Astrocyte of the spinal cord (primary cell): Measurements from ENCODE around the gene PRIM2.
"Not testable (repeated sequence)": the region's sequence is repeated elsewhere in the genome, so short reads cannot be mapped to it uniquely, and the experiment has no call there.

Experiments
- DNase-seq: peaks from one replicate; pipeline ENCODE4 v3.0.0; 2011; ENCODE audit warnings: low read depth, low spot score
- H3K4me3 ChIP-seq: 2 replicates; pipeline ENCODE4 v1.5.1; 2011; ENCODE audit warnings: low read depth, mild to moderate bottlenecking, low read length, moderate library complexity
- in situ Hi-C: cut with HindIII; loops from 2 replicates; pipeline ENCODE4 v1.10.0; 2017; ENCODE audit warnings: low sequenced_read_pairs
- TF ChIP-seq, protein P1 (sequence below): IDR thresholded peaks from 2 replicates; pipeline ENCODE4 v1.5.1; 2012; ENCODE audit warnings: low read depth, mild to moderate bottlenecking, low read length, inconsistent platforms

The PRIM2 gene

DNA sequence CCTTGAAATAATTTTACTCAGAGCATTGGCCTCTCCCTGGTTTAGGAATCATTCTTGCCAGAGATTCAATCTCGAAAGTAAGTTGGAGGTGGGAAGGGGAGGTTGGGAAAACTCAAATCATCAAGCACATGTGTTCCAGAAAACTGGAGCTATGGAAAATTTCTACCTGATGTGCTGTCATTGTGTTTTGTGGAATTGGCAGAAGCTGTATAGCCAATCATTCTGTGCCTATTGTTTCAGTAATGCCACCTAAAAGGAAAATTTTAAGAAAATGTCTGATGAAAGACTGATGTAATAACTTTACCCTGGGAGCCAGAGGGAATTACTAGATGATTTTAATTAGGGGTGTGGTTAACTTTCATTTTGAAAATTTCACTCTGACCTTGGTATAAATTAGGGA, 187.8 kb downstream of the PRIM2 start:
- DNase-seq, in situ Hi-C loops, H3K4me3 ChIP-seq: not testable (repeated sequence)

DNA sequence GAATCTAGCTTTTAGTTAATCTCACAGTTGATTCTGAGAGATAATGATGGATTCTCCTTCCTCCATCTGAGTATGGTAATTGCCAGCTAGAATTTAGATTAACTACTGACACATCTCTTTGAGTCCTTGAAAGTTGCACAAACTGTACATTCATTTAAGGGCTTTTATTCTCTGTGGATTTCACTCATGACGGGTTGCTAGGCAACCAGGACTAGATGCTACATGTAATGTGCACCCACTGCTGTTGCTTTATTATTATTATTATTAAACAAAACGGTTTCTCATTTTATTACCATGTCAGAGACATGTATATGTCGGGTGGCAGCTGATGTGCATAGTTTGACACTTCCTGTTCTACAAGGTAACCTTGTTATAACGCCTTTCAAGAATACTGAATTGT, 193.0 kb downstream of the PRIM2 start:
- H3K4me3 ChIP-seq, DNase-seq, in situ Hi-C loops: not testable (repeated sequence)

DNA sequence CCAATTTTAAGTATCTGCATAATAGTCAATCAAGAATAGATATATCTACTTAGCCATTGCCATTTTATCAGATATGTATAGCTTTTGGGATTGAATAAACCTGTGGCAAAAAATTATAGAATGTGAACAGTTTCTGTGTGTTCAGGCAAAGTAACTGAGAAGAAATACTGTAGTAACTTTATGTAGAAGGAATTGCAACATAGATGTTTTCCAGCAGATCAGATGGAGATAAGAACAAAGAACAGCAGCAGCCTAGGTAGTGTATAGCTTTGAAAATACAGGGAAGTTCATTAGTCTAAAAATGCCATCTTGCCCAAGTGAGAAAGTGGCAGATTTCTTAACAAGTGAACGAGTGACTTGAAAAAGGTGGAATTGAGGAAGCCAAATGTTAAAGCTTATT, 197.7 kb downstream of the PRIM2 start:
- DNase-seq, in situ Hi-C loops, H3K4me3 ChIP-seq: not testable (repeated sequence)

DNA sequence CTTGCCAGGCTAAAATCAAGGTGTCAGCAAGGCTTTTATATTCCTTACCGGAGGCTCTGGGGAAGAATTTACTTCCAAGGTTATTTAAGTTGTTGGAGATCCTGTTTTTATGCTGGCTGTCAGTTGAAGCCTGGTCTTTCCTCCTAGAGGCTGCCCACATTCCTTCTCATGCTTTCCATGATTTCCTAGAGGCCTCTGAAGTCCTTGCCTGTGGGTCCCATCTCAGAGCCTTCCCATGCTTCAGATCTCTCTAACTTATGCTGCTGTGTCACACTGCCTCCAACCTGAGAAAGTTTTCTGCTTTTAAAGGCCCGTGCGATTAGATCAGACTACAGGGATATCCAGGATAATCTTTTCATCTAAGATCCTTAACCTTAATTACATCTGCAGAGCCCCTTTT, 198.4 kb downstream of the PRIM2 start:
- DNase-seq, in situ Hi-C loops, H3K4me3 ChIP-seq: not testable (repeated sequence)

DNA sequence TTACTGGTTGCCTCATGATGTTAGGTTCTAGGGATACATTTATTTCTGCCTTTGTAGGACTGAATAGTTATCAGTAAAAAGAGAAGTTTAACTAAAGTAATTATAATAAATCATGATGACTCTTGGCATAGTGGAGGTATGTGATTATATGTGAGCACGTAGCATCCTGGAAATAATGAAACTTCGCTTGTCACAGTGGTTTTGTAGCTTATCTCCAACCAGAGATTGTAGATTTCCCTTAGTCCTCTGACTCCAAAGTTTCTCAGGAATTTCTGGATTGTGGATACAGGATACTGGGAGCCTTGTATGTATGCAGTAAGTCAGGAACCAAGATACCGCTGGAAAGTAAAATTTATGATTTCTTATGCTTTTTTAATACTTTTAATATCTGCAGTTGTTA, 199.3 kb downstream of the PRIM2 start:
- in situ Hi-C loops, DNase-seq: not testable (repeated sequence)

DNA sequence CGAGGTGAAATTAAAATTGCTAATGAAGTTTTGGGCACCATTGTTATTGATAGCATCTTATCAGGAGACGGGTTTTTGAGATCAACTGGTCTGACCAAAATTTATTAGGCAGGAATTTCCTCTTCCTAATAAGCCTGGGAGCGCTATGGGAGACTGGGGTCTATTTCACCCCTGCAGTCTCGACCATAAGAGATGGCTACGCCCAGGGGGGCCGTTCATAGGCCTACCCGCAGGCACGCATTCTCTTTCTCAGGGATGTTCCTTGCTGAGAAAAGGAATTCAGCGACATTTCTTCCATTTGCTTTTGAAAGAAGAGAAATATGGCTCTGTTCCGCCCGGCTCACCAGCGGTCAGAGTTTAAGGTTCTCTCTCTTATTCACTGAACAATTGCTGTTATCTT, 201.8 kb downstream of the PRIM2 start:
- in situ Hi-C loops, DNase-seq, H3K4me3 ChIP-seq: not testable (repeated sequence)

More for the DNA sequence above, 199.3 kb downstream of the PRIM2 start:
- not testable (repeated sequence) for H3K4me3 ChIP-seq

DNA sequence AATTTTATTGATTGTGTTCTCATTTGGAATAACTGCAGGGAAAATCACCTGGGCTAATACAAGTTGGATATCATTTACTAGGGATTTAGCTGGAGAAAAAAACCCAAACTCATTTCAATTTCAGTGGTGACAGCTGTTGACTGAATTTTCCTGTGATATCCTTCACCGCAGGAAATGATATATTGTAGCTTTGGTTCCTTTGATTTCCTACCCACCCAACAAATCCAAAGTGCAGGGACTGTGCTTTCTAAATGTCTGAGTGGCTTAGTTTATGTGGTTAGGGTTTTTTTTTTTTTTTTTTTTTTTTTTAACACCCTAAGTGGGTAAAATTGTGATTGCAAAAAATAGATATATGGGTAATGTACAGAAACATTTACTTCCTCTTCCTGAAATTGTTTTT, 203.7 kb downstream of the PRIM2 start:
- H3K4me3 ChIP-seq, in situ Hi-C loops, DNase-seq: not testable (repeated sequence)

DNA sequence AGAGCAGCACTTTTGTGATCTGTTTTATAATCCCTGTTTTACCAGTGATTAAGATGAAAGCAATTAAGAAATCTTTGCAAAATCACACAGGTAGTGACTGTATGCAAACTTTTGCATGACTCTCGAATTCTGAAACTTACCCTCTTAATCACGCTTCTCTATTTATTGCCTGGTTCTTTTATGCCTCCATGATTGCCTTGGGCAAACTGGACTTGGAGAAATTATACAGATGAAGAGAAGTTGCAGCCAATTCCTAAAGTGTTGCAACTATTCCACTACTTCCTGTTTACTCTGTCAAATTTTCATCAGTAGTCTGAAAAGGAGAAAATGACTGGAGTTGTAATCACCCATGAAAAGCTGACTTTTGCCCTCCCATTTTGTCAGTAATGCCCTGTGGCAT, 205.8 kb downstream of the PRIM2 start:
- DNase-seq, H3K4me3 ChIP-seq, in situ Hi-C loops: not testable (repeated sequence)

DNA sequence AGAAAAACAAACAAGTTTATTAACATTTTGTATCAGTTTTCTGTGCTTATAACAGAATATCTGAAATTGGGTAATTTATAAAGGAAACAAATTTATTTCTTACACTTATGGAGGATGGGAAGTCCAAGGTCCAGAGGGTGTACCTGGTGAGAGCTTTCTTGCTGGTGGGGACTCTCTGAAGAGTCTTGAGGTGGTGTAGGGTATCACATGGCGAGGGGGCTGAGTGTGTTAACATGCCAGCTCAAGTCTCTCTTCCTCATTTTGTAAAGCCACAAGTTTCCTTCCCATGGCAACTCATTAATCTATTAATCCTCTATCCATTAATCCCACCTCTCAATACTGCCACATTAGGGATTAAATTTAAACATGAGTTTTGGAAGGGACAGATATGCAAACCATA, 212.3 kb downstream of the PRIM2 start:
- DNase-seq, H3K4me3 ChIP-seq, in situ Hi-C loops: not testable (repeated sequence)

DNA sequence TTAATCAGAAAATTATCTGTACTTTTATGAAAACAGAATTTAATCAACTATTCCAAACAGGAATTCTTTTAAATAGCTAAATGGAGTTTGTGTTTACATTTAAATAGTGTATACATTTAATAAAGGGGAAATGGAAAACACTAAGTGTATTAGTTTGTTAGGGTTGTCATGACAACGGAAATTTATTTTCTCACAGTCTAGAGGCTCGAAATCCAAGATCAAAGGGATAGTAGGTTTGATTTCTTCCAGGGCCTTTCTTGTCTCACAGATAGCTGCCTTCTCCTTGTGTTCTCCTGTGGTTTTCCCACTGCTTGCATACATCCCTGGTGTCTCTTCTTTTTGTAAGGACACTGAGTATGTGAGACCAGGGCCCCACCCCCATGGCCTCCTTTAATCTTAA, 215.2 kb downstream of the PRIM2 start:
- H3K4me3 ChIP-seq, in situ Hi-C loops, DNase-seq: not testable (repeated sequence)

DNA sequence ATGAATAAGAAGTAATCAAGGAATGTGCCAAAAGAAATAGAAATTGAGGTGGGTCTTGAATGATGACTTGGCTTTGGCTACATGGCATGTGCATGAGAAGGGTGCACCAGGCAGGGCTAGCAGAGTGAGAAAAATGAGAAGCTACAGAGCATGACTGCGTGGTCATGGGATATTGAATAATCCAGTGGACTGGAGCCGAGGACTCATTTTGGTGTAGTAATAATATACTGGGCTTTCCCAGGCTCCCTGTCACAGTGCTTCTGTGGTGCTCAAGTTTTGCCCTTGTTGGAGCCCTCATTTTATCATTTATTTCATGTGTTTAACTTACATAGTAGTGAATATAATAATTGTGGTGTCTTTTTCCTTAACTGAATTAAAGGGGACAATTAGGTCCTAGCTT, 217.7 kb downstream of the PRIM2 start:
- DNase-seq, in situ Hi-C loops, H3K4me3 ChIP-seq: not testable (repeated sequence)

DNA sequence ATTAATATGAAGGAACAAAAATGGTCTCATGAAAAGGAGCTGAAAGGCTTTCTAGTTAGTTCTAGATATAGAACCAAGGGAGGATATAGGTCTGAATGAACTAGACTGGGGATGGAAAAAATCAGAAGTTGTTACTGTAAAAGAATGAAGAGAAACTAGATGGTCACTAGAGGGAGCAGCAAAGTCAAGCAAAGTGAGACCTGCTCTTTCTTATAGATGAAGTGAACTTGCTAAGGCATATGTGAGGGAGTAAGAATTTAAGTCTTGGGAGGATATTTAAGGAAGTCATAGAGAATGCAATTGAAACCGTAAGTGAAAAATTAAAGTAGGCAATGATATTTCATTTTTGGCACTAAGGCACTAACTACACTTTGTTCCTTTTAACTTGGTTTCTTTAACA, 218.6 kb downstream of the PRIM2 start:
- TF ChIP-seq, protein P1, sequence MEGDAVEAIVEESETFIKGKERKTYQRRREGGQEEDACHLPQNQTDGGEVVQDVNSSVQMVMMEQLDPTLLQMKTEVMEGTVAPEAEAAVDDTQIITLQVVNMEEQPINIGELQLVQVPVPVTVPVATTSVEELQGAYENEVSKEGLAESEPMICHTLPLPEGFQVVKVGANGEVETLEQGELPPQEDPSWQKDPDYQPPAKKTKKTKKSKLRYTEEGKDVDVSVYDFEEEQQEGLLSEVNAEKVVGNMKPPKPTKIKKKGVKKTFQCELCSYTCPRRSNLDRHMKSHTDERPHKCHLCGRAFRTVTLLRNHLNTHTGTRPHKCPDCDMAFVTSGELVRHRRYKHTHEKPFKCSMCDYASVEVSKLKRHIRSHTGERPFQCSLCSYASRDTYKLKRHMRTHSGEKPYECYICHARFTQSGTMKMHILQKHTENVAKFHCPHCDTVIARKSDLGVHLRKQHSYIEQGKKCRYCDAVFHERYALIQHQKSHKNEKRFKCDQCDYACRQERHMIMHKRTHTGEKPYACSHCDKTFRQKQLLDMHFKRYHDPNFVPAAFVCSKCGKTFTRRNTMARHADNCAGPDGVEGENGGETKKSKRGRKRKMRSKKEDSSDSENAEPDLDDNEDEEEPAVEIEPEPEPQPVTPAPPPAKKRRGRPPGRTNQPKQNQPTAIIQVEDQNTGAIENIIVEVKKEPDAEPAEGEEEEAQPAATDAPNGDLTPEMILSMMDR = peak; percentile 45
- in situ Hi-C loops, H3K4me3 ChIP-seq: not testable (repeated sequence)
- DNase-seq = peak; percentile 43

DNA sequence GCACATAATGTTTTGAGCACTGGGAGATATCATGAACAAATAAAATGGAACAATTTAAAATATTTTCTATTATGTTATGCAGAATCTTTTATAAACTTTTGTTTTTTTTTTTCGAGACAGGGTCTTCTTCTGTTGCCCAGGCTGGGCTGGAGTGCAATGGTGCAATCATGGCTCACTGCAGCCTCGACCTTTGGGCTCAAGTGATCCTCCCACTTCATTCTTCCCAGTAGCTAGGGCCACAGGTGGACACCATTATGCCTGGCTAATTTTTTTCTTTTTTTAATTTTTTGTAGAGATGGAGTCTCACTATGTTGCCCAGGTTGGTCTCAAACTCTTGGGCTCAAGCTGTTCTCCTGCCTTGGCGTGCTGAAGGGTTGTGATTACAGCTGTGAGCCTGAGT, 220.5 kb downstream of the PRIM2 start:
- in situ Hi-C loops, DNase-seq, H3K4me3 ChIP-seq: not testable (repeated sequence)

DNA sequence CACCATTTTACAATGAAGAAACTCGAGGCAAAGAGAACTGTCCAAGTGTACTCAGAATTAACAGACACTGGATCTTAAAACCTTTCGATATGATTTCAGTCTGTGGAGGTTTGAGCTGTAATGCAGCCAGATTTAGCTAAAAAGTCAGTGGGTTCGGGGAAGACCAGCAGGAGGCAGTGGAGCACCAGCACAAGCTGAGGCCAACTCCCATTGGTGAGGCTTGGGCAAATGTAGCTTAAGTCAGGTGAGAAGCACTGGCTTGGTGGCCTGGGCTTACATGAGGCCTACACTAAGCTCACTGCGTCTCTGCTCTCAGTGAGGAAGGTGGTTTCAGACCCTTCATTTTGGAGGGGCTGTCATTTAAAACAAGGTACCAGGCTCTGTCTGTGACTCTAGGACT, 234.5 kb downstream of the PRIM2 start:
- H3K4me3 ChIP-seq, DNase-seq, in situ Hi-C loops: not testable (repeated sequence)

DNA sequence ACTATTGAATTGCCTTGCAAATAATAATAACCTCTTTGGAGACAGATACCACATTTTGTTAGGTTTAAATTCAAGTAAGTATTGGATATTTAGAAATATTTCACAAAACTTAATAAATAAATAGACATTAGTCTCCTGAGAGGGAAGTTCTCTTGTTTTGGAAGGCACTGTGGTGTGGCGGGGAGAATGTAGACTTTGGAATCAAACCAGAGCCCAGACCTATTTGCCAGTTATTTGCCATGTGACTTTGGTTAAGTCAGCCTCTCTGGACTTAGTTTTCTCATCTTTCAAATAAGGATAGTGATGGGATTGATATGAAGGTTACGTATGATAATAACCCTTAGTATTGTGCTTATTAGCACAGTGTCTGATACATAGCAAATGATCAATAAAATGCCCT, 240.4 kb downstream of the PRIM2 start:
- H3K4me3 ChIP-seq, DNase-seq, in situ Hi-C loops: not testable (repeated sequence)

DNA sequence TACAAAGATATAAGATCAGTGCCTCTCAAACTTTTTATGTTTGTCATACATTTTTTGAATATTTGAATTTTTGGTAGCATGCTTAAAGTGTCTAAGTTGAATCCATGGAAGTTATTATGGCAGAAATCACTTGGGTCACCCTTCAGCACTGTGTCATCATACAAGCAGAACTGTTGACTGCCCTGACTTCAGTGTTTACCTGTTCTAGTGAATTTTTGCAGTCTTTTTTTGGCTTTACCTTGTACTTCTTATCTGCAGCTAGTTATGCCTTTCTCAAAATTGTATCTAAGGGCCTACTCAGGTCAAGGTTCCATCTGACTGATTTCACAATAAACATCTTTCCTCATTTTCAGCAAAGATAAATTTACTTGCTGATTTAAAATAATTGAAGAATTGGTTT, 241.7 kb downstream of the PRIM2 start:
- DNase-seq, H3K4me3 ChIP-seq, in situ Hi-C loops: not testable (repeated sequence)

DNA sequence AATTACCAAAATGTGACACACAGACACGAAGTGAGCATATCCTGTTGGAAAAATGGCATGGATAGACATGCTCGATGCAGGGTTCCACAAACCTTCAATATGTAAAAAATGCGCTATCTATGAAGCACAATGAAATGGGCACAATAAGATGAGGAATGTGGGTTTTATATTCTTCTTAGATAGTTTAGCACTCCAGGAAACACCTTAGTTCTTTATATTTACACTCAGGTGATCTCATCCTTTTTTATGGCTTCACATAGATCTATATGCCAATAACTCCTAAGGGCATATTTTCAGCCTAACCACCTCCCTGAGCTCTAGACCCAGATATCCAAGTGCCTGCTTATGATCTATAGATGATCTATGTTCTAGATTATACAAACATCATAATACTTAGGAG, 244.8 kb downstream of the PRIM2 start:
- H3K4me3 ChIP-seq, DNase-seq, in situ Hi-C loops: not testable (repeated sequence)

DNA sequence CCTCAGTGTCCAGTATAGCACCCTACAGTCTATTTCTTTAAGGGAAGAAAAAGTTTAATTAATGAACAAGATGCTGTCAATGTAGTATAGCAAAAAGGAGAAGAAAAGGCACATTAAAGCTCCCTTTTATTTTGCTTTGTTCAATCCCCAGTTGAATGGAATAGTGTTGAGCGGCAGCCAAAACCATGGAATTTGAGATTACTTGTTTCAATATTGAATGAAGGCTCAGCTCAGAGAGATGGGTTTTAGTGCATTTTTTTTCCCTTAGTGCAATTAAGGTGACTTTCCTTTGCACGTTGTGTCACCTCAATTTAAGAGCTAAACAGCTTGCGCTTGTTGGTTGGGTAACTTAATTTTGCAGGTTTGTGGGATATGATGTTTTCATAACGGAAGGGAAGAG, 254.7 kb downstream of the PRIM2 start:
- H3K4me3 ChIP-seq, in situ Hi-C loops, DNase-seq: not testable (repeated sequence)
